ENCODE measurements around the gene RANBP17. TPM values are rescaled to one million over a fixed set of nuclear protein-coding genes. Genes with fewer than 3 reads are reported as not detected.

Gene RANBP17
- polyA plus RNA-seq, 1 donor from 2014 or later = 25.5 TPM

DNA sequence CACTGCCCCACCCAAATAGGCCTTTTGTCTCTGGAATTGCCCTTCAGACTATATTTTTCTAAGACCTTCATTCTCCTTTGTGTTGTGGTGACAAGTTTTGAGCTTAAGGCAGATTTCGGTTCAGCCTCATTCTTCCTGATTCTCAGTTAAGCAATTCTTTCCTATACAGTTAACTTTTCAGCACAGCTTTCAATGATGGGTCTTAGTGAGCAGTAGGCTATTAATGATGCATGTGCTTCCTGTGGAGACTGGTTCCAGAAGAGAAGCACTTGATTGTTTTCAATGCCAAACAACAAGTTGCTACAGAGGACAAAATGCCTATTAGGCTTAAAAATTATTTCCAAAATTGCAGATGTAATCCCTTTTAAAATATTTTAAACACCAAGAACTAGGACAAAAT, 399.5 kb downstream of the RANBP17 start:
- Histone ChIP-seq H3K27me3 (ENCODE audit: insufficient read depth, low read depth, low read length) (no peaks in the 10 kb centered on the region), H3K79me2 (replicated peaks; ENCODE audit: insufficient read depth, low read length) (no peaks in the 10 kb centered on the region), H4K20me1 (ENCODE audit: insufficient read depth) (no peaks in the 10 kb centered on the region), H3K27ac (ENCODE audit: low read length) (no peak overlapping the region), H3K9ac (ENCODE audit: low read length) (no peak overlapping the region), H3K4me3 (ENCODE audit: low read length) (no peak overlapping the region), H2AFZ (ENCODE audit: low read depth, low read length) (no peak overlapping the region), H3K9me3 (ENCODE audit: low read length) (no peaks in the 10 kb centered on the region), H3K4me2 (ENCODE audit: low read length) (no peak overlapping the region), H3K36me3 (ENCODE audit: insufficient read depth, low read length) (no peaks in the 10 kb centered on the region), H3K9me2 (ENCODE audit: insufficient read depth, low read length) (no peaks in the 10 kb centered on the region), H3F3A (ENCODE audit: insufficient read depth, low read length, poor library complexity, severe bottlenecking) (no peaks in the 10 kb centered on the region)
- TF ChIP-seq RAD21 (conservative IDR thresholded peaks at IDR 0.05) = no peak
- TF ChIP-seq, protein P1, sequence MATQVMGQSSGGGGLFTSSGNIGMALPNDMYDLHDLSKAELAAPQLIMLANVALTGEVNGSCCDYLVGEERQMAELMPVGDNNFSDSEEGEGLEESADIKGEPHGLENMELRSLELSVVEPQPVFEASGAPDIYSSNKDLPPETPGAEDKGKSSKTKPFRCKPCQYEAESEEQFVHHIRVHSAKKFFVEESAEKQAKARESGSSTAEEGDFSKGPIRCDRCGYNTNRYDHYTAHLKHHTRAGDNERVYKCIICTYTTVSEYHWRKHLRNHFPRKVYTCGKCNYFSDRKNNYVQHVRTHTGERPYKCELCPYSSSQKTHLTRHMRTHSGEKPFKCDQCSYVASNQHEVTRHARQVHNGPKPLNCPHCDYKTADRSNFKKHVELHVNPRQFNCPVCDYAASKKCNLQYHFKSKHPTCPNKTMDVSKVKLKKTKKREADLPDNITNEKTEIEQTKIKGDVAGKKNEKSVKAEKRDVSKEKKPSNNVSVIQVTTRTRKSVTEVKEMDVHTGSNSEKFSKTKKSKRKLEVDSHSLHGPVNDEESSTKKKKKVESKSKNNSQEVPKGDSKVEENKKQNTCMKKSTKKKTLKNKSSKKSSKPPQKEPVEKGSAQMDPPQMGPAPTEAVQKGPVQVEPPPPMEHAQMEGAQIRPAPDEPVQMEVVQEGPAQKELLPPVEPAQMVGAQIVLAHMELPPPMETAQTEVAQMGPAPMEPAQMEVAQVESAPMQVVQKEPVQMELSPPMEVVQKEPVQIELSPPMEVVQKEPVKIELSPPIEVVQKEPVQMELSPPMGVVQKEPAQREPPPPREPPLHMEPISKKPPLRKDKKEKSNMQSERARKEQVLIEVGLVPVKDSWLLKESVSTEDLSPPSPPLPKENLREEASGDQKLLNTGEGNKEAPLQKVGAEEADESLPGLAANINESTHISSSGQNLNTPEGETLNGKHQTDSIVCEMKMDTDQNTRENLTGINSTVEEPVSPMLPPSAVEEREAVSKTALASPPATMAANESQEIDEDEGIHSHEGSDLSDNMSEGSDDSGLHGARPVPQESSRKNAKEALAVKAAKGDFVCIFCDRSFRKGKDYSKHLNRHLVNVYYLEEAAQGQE (IDR thresholded peaks at IDR 0.05; ENCODE audit: borderline replicate concordance) = no peak
- no peak for TF ChIP-seq EP300 (conservative IDR thresholded peaks at IDR 0.05; ENCODE audit: poor library complexity, severe bottlenecking)
- no peak for TF ChIP-seq MXI1 (conservative IDR thresholded peaks at IDR 0.05; ENCODE audit: poor library complexity, severe bottlenecking)
- TF ChIP-seq, protein P2, sequence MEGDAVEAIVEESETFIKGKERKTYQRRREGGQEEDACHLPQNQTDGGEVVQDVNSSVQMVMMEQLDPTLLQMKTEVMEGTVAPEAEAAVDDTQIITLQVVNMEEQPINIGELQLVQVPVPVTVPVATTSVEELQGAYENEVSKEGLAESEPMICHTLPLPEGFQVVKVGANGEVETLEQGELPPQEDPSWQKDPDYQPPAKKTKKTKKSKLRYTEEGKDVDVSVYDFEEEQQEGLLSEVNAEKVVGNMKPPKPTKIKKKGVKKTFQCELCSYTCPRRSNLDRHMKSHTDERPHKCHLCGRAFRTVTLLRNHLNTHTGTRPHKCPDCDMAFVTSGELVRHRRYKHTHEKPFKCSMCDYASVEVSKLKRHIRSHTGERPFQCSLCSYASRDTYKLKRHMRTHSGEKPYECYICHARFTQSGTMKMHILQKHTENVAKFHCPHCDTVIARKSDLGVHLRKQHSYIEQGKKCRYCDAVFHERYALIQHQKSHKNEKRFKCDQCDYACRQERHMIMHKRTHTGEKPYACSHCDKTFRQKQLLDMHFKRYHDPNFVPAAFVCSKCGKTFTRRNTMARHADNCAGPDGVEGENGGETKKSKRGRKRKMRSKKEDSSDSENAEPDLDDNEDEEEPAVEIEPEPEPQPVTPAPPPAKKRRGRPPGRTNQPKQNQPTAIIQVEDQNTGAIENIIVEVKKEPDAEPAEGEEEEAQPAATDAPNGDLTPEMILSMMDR (IDR thresholded peaks at IDR 0.05; ENCODE audit: poor library complexity, severe bottlenecking) = no peak
- no peak for TF ChIP-seq SMC3 (conservative IDR thresholded peaks at IDR 0.05; ENCODE audit: poor library complexity)
- no peak for TF ChIP-seq POLR2AphosphoS5 (IDR thresholded peaks at IDR 0.05)
- no peak for TF ChIP-seq EZH2 (IDR thresholded peaks at IDR 0.05; ENCODE audit: borderline replicate concordance, insufficient read depth, low read length, poor library complexity, severe bottlenecking)
- no peak for TF ChIP-seq TAF1 (IDR thresholded peaks at IDR 0.05; ENCODE audit: low read depth)

DNA sequence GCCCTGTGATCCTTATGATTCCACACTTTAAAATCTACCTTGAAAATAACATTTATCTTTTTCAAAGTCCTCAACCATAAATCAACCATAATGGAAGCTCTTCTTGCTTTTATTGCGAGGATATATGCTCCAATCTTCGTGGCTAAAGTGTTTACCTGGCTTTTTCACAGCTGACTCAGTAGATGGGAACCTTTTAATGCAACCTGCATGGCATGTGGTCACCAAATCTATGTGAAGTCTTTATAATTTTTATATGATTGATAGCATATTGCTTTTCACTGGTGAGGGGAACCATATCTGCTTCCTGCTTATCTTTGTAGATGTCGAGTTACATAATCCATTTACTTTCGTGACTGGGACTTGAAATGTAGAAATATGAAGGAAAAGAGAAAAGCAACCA, 400.1 kb downstream of the RANBP17 start:
- H3K9me2 ChIP-seq (ENCODE audit: insufficient read depth, low read length) = no peaks in the 10 kb centered on the region
- no peak overlapping the region for H3K4me2 ChIP-seq (ENCODE audit: low read length)
- no peaks in the 10 kb centered on the region for H3F3A ChIP-seq (ENCODE audit: insufficient read depth, low read length, poor library complexity, severe bottlenecking)
- no peak overlapping the region for H3K9ac ChIP-seq (ENCODE audit: low read length)
- no peak overlapping the region for H3K27ac ChIP-seq (ENCODE audit: low read length)
- no peak overlapping the region for H3K4me3 ChIP-seq (ENCODE audit: low read length)
- no peaks in the 10 kb centered on the region for H3K27me3 ChIP-seq (ENCODE audit: insufficient read depth, low read depth, low read length)
- TF ChIP-seq, protein P2 (IDR thresholded peaks at IDR 0.05; ENCODE audit: poor library complexity, severe bottlenecking) = no peak
- TF ChIP-seq EZH2 (IDR thresholded peaks at IDR 0.05; ENCODE audit: borderline replicate concordance, insufficient read depth, low read length, poor library complexity, severe bottlenecking) = no peak
- no peak for TF ChIP-seq EP300 (conservative IDR thresholded peaks at IDR 0.05; ENCODE audit: poor library complexity, severe bottlenecking)
- TF ChIP-seq POLR2AphosphoS5 (IDR thresholded peaks at IDR 0.05) = no peak
- no peak for TF ChIP-seq SMC3 (conservative IDR thresholded peaks at IDR 0.05; ENCODE audit: poor library complexity)
- no peak overlapping the region for H2AFZ ChIP-seq (ENCODE audit: low read depth, low read length)
- no peaks in the 10 kb centered on the region for H3K9me3 ChIP-seq (ENCODE audit: low read length)
- no peaks in the 10 kb centered on the region for H3K36me3 ChIP-seq (ENCODE audit: insufficient read depth, low read length)
- H3K79me2 ChIP-seq (replicated peaks; ENCODE audit: insufficient read depth, low read length) = no peaks in the 10 kb centered on the region
- no peaks in the 10 kb centered on the region for H4K20me1 ChIP-seq (ENCODE audit: insufficient read depth)
